Mesenchymal stem cell (in vitro differentiated cells and primary cell): ENCODE results near the gene SLC10A6.

Experiments
- DNase-seq: peaks from one replicate; pipeline ENCODE4 v3.0.0-alpha.2; 2013
- H2AFZ ChIP-seq: one replicate; pipeline ENCODE4 v1.6.1; 2013; ENCODE audit warnings: low read depth, mild to moderate bottlenecking, control low read depth, inconsistent platforms, low read length, moderate library complexity
- H2AK5ac ChIP-seq: 2 replicates; pipeline ENCODE4 v1.6.1; 2013; ENCODE audit warnings: low read length, moderate library complexity, mild to moderate bottlenecking, inconsistent platforms; ENCODE audit not compliant: severe bottlenecking
- H2BK120ac ChIP-seq: one replicate; pipeline ENCODE4 v1.6.1; 2013; ENCODE audit warnings: low read depth, mild to moderate bottlenecking, inconsistent platforms, low read length, moderate library complexity
- H2BK12ac ChIP-seq, 2 experiments: one replicate each; pipeline ENCODE4 v1.6.1; 2013; ENCODE audit warnings: inconsistent platforms in 2 of 2, low read length in 2 of 2, mild to moderate bottlenecking in 2 of 2, moderate library complexity in 2 of 2, control low read depth in 1 of 2
- H2BK15ac ChIP-seq: one replicate; pipeline ENCODE4 v1.6.1; 2013; ENCODE audit warnings: mild to moderate bottlenecking, low read depth, inconsistent platforms; ENCODE audit not compliant: poor library complexity, severe bottlenecking
- H2BK5ac ChIP-seq: 2 replicates; pipeline ENCODE4 v1.6.1; 2013; ENCODE audit warnings: low read depth, mild to moderate bottlenecking, low read length, control low read depth, inconsistent platforms; ENCODE audit not compliant: poor library complexity, severe bottlenecking
- H3K14ac ChIP-seq, 2 experiments: one replicate each; pipeline ENCODE4 v1.6.1; 2013; ENCODE audit warnings: inconsistent platforms in 2 of 2, low read length in 2 of 2, control low read depth in 1 of 2, mild to moderate bottlenecking in 1 of 2, moderate library complexity in 1 of 2
- H3K18ac ChIP-seq, 2 experiments: one replicate each; pipeline ENCODE4 v1.6.1; 2013; ENCODE audit warnings: inconsistent platforms in 2 of 2, low read length in 2 of 2, control low read depth in 1 of 2, low read depth in 1 of 2, mild to moderate bottlenecking in 1 of 2
- H3K23ac ChIP-seq, 2 experiments: one replicate each; pipeline ENCODE4 v1.6.1; 2013; ENCODE audit warnings: inconsistent platforms in 2 of 2, low read length in 2 of 2, mild to moderate bottlenecking in 2 of 2, moderate library complexity in 2 of 2, control low read depth in 1 of 2
- H3K27ac ChIP-seq: 2 replicates; pipeline ENCODE4 v1.5.1; 2013; ENCODE audit warnings: mild to moderate bottlenecking, moderate library complexity, low read length, control low read depth, inconsistent platforms; ENCODE audit not compliant: poor library complexity, severe bottlenecking
- H3K27me3 ChIP-seq, 2 experiments: 2 replicates each; pipeline versions ENCODE4 v1.6.1 to v1.7.0; 2013; ENCODE audit warnings: low read length in 2 of 2, mild to moderate bottlenecking in 2 of 2, moderate library complexity in 2 of 2, control low read depth in 1 of 2, inconsistent platforms in 1 of 2; ENCODE audit not compliant: control insufficient read depth in 1 of 2, insufficient read depth in 1 of 2
- H3K36me3 ChIP-seq, 2 experiments: 2 replicates each; pipeline versions ENCODE4 v1.6.1 to v1.7.0; 2013; ENCODE audit warnings: low read length in 2 of 2, control low read depth in 1 of 2, inconsistent platforms in 1 of 2, low read depth in 1 of 2, mild to moderate bottlenecking in 1 of 2; ENCODE audit not compliant: insufficient read depth in 2 of 2, control insufficient read depth in 1 of 2
- H3K4ac ChIP-seq, 2 experiments: one replicate each; pipeline ENCODE4 v1.6.1; 2013; ENCODE audit warnings: inconsistent platforms in 2 of 2, low read length in 2 of 2, mild to moderate bottlenecking in 2 of 2, moderate library complexity in 2 of 2, control low read depth in 1 of 2, low read depth in 1 of 2
- H3K4me1 ChIP-seq: 2 replicates; pipeline ENCODE4 v1.6.1; 2013; ENCODE audit warnings: low read depth, low read length, control low read depth; ENCODE audit not compliant: control insufficient read depth, insufficient read depth
- H3K4me2 ChIP-seq: 2 replicates; pipeline ENCODE4 v1.6.1; 2013; ENCODE audit warnings: low read length, mild to moderate bottlenecking, inconsistent platforms; ENCODE audit not compliant: poor library complexity, severe bottlenecking
- H3K4me3 ChIP-seq, 2 experiments: 2 replicates each; pipeline versions ENCODE4 v1.5.1 to v1.7.0; 2013; ENCODE audit warnings: low read length in 2 of 2, mild to moderate bottlenecking in 2 of 2, control low read depth in 1 of 2, low read depth in 1 of 2; ENCODE audit not compliant: insufficient read depth in 1 of 2
- H3K79me1 ChIP-seq: replicated peaks from 2 replicates; pipeline ENCODE4 v1.6.1; 2013; ENCODE audit warnings: mild to moderate bottlenecking, control low read depth, low read length, inconsistent platforms; ENCODE audit not compliant: poor library complexity, severe bottlenecking
- H3K9ac ChIP-seq: 2 replicates; pipeline ENCODE4 v1.7.0; 2013; ENCODE audit warnings: mild to moderate bottlenecking, low read length, moderate library complexity
- H3K9me3 ChIP-seq: 2 replicates; pipeline ENCODE4 v1.7.0; 2013; ENCODE audit warnings: mild to moderate bottlenecking, low read length; ENCODE audit not compliant: control insufficient read depth
- H4K8ac ChIP-seq: one replicate; pipeline ENCODE4 v1.6.1; 2013; ENCODE audit warnings: inconsistent platforms, mild to moderate bottlenecking, low read length, moderate library complexity
- H4K91ac ChIP-seq: one replicate; pipeline ENCODE4 v1.6.1; 2013; ENCODE audit warnings: mild to moderate bottlenecking, low read length, inconsistent platforms
- WGBS: methylation state at CpG from one replicate; pipeline ENCODE4 v1.1.7; 2013; ENCODE audit warnings: mixed read lengths; 5-methylcytosine and 5-hydroxymethylcytosine counted together

SLC10A6 gene

DNA sequence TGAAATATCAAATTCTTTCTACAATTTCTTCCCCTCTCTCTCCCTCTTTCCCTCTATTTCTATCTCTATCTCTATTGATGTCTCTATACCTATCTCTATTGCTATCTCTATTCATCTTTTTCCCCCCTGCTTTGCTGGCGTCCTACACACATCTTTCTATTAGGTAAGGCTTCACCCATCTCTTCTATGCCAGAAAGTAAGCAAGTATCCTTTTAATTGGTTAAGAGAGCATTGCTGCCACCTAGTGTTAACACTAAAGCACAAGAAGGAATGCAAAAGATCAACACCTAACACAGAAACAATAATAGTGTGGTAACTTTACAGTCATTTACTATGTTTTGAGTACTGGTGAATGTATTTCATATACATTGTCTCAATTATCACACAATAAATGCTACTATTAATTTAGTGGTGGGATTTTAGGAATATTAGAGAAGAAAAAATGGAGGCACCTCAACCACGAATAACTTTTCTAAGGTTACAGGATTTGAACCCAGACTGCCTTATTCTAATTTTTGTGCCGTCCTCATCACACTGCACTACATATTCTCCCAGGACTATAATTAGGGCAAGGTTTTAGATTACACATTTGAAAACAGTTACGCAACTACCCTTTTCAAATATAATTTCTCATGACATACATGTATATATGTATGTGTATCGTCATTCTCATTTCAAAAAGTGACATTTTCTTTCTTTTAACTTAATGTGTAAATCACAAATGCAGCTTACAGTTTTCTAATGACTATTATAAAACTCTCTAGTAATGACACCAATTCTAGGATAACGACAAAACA is 46.7 kb upstream of the SLC10A6 start:
- Histone ChIP-seq H2BK12ac (no peak overlapping the region), H3K4ac (no peak overlapping the region), H3K18ac (no peak overlapping the region), H2BK15ac (no peak overlapping the region), H3K9ac (no peak overlapping the region), H2AFZ (no peak overlapping the region), H3K27ac (no peak overlapping the region), H3K23ac (no peak overlapping the region), H3K4me2 (no peak overlapping the region), H3K36me3 (no peaks in the 10 kb centered on the region), H3K4me3 (no peak overlapping the region), H4K91ac (no peak overlapping the region), H2BK5ac (no peak overlapping the region), H2AK5ac (no peak overlapping the region), H4K8ac (no peak overlapping the region), H3K14ac (no peak overlapping the region), H2BK120ac (no peak overlapping the region), H3K27me3 (no peaks in the 10 kb centered on the region), H3K79me1 (no peaks in the 10 kb centered on the region), H3K9me3 (no peaks in the 10 kb centered on the region), H3K4me1 (peaks cover 8% of the 10 kb centered on the region)
- peak; percentile 78 for DNase-seq
- WGBS, result 80% methylated on average over 4 of the region's 6 CpGs

GRCh38 chr4:86894455-86894854 is 45.3 kb upstream of the SLC10A6 start:
- no peak overlapping the region for H2BK120ac ChIP-seq
- H4K91ac ChIP-seq, result no peak overlapping the region
- H3K4me3 ChIP-seq, result no peak overlapping the region
- no peak overlapping the region for H3K4me2 ChIP-seq
- H3K27ac ChIP-seq, result no peak overlapping the region
- no peak overlapping the region for H3K9ac ChIP-seq
- no peak overlapping the region for H3K4ac ChIP-seq
- no peak overlapping the region for H2BK12ac ChIP-seq
- H3K14ac ChIP-seq, result no peak overlapping the region
- no peak for DNase-seq
- H2AFZ ChIP-seq, result no peak overlapping the region
- H3K4me1 ChIP-seq, result peaks cover 8% of the 10 kb centered on the region
- no peaks in the 10 kb centered on the region for H3K27me3 ChIP-seq
- H4K8ac ChIP-seq, result no peak overlapping the region
- H2AK5ac ChIP-seq, result no peak overlapping the region
- H3K18ac ChIP-seq, result no peak overlapping the region
- no peaks in the 10 kb centered on the region for H3K36me3 ChIP-seq
- H3K9me3 ChIP-seq, result no peaks in the 10 kb centered on the region
- no peaks in the 10 kb centered on the region for H3K79me1 ChIP-seq
- H3K23ac ChIP-seq, result no peak overlapping the region
- H2BK5ac ChIP-seq, result no peak overlapping the region
- no peak overlapping the region for H2BK15ac ChIP-seq

DNA sequence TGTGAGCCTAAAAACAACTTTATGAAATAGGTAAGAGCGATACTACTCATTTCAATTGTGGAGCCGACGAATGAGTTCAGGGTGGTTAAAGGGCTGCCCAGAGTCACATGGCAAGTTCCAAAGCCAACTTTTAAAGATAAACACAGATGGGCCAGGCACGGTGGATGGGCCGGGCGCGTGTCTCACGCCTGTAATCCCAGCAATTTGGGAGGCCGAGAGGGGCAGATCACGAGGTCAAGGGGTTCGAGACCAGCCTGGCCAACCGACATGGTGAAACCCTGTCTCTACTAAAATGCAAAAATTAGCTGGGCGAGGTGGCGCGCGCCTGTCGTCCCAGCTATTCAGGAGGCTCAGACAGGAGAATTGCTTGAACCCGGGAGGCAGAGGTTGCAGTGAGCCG is 44.0 kb upstream of the SLC10A6 start:
- no peak overlapping the region for H2AFZ ChIP-seq
- H2BK15ac ChIP-seq, result no peak overlapping the region
- H3K23ac ChIP-seq, result no peak overlapping the region
- H3K9ac ChIP-seq, result no peak overlapping the region
- no peaks in the 10 kb centered on the region for H3K79me1 ChIP-seq
- H3K27me3 ChIP-seq, result no peaks in the 10 kb centered on the region
- no peak overlapping the region for H3K4ac ChIP-seq
- H2BK5ac ChIP-seq, result no peak overlapping the region
- no peak for DNase-seq
- H3K36me3 ChIP-seq, result no peaks in the 10 kb centered on the region
- H2AK5ac ChIP-seq, result peak overlapping the region; percentile 4
- H3K4me3 ChIP-seq, result peak overlapping the region in 1 of 2 experiments; percentile 82
- no peak overlapping the region for H2BK12ac ChIP-seq
- no peak overlapping the region for H3K18ac ChIP-seq
- H3K27ac ChIP-seq, result no peak overlapping the region
- no peak overlapping the region for H2BK120ac ChIP-seq
- no peaks in the 10 kb centered on the region for H3K9me3 ChIP-seq
- 98% methylated on average over 19 of the region's 19 CpGs for WGBS
- H3K4me1 ChIP-seq, result peaks cover 8% of the 10 kb centered on the region
- no peak overlapping the region for H3K14ac ChIP-seq
- H4K8ac ChIP-seq, result no peak overlapping the region
- H4K91ac ChIP-seq, result no peak overlapping the region
- H3K4me2 ChIP-seq, result no peak overlapping the region

- DNase-seq, result no peak
- H3K18ac ChIP-seq, result peak overlapping the region; percentile 5 to 72
- no peak overlapping the region for H3K27ac ChIP-seq
- H3K4me1 ChIP-seq, result peaks cover 8% of the 10 kb centered on the region
- peak overlapping the region; percentile 91 for H2AFZ ChIP-seq
- no peaks in the 10 kb centered on the region for H3K27me3 ChIP-seq
- H3K36me3 ChIP-seq, result peaks cover 0 to under 1% of the 10 kb centered on the region in 2 experiments
- H3K9ac ChIP-seq, result peak overlapping the region; percentile 86
- H3K4me2 ChIP-seq, result peak overlapping the region; percentile 97
- peak overlapping the region in 1 of 2 experiments; percentile 68 for H3K4ac ChIP-seq
- H4K8ac ChIP-seq, result no peak overlapping the region
- H2BK120ac ChIP-seq, result no peak overlapping the region
- no peak overlapping the region for H2BK15ac ChIP-seq
- no peak overlapping the region for H2BK12ac ChIP-seq
- H3K14ac ChIP-seq, result no peak overlapping the region
- peak overlapping the region in 1 of 2 experiments; percentile 83 for H3K23ac ChIP-seq
- peak overlapping the region; percentile 3 for H2BK5ac ChIP-seq
- no peaks in the 10 kb centered on the region for H3K9me3 ChIP-seq
- no peaks in the 10 kb centered on the region for H3K79me1 ChIP-seq
- no peak overlapping the region for H2AK5ac ChIP-seq
- 29% methylated on average over 9 of the region's 13 CpGs for whole genome bisulfite sequencing
- no peak overlapping the region for H4K91ac ChIP-seq
- H3K4me3 ChIP-seq, result peak overlapping the region; percentile 82 to 85
Measured at GRCh38 chr4:86892636-86892960, 43.4 kb upstream of the SLC10A6 start.
